B cell (primary cell): ENCODE measurements around the gene LHPP. TPM values are rescaled to one million over a fixed set of nuclear protein-coding genes. Genes with fewer than 3 reads are reported as not detected.

Source experiments
- ATAC-seq: fragments of 200-7000 bp; cut with Tn5 transposase; one replicate; pipeline ENCODE4 v1.10.0; 2021; ENCODE audit warnings: low read depth, mild to moderate bottlenecking, moderate number of reproducible peaks, moderate library complexity
- CTCF ChIA-PET: fragments of 350-600 bp; sonication (Branson Sonifier 250); formaldehyde crosslinking; loops from one replicate; lab custom pipeline; 2021; ENCODE audit warnings: antibody characterized with exemption, inconsistent platforms; lab: Charles Lee
- POLR2A ChIA-PET: fragments of 350-600 bp; sonication (Branson Sonifier 250); formaldehyde crosslinking; loops from one replicate; lab custom pipeline; 2021; ENCODE audit warnings: antibody characterized with exemption; lab: Charles Lee
- DNase-seq: peaks from one replicate; pipeline ENCODE4 v3.0.0; 2013
- H2AFZ ChIP-seq: 2 replicates; pipeline ENCODE4 v1.6.1; 2012; ENCODE audit warnings: mild to moderate bottlenecking, low read depth, low read length; ENCODE audit not compliant: insufficient read depth, poor library complexity, severe bottlenecking
- H3K27ac ChIP-seq, 2 donors: 1 replicate in 1 of 2; 2 replicates in 1 of 2; pipeline ENCODE4 v1.5.1; 2012 to 2013; ENCODE audit warnings: low read length in 2 of 2, mild to moderate bottlenecking in 2 of 2, moderate library complexity in 1 of 2
- H3K27me3 ChIP-seq, 4 experiments: fragments of 200-600 bp in 1 of 4; sonication (generic) in 1 of 4; replicated peaks in 1 of 4; 1 replicate in 2 of 4; 2 replicates in 2 of 4; pipeline versions ENCODE4 v1.6.1 to v1.7.0; 2013 to 2016; ENCODE audit warnings: low read length in 3 of 4, mild to moderate bottlenecking in 2 of 4, mixed read lengths in 1 of 4, moderate library complexity in 1 of 4; ENCODE audit not compliant: insufficient read depth in 4 of 4, control insufficient read depth in 3 of 4; ENCODE audit errors: control extremely low read depth in 1 of 4
- H3K36me3 ChIP-seq, 2 experiments: replicated peaks in 1 of 2; 1 replicate in 1 of 2; 2 replicates in 1 of 2; pipeline versions ENCODE4 v1.6.1 to v1.7.1; 2013; ENCODE audit warnings: low read length in 1 of 2; ENCODE audit not compliant: insufficient read depth in 2 of 2, control insufficient read depth in 1 of 2; ENCODE audit errors: control extremely low read depth in 1 of 2, extremely low read depth in 1 of 2
- H3K4me1 ChIP-seq, 2 donors: fragments of 200-600 bp in 1 of 2; sonication (generic) in 1 of 2; 1 replicate in 1 of 2; 2 replicates in 1 of 2; pipeline versions ENCODE4 v1.5.1 to v1.6.1; 2013 to 2017; ENCODE audit warnings: low read length in 2 of 2; ENCODE audit not compliant: control insufficient read depth in 2 of 2, insufficient read depth in 2 of 2
- H3K4me2 ChIP-seq: replicated peaks from 2 replicates; pipeline ENCODE3; 2012; ENCODE audit warnings: mild to moderate bottlenecking, low read depth, low read length; ENCODE audit not compliant: poor library complexity, severe bottlenecking
- H3K4me3 ChIP-seq, 5 experiments: fragments of 200-600 bp in 1 of 5; sonication (generic) in 1 of 5; 1 replicate in 3 of 5; 2 replicates in 2 of 5; pipeline versions ENCODE4 v1.5.1 to v1.7.0; 2011 to 2016; ENCODE audit warnings: low read length in 4 of 5, mild to moderate bottlenecking in 4 of 5, low read depth in 2 of 5, control low read depth in 1 of 5, moderate library complexity in 1 of 5; ENCODE audit not compliant: insufficient read depth in 1 of 5; ENCODE audit errors: control extremely low read depth in 1 of 5, extremely low read depth in 1 of 5
- H3K79me2 ChIP-seq: fragments of 200-600 bp; sonication (generic); one replicate; pipeline ENCODE4 v1.6.0; 2016; ENCODE audit warnings: low read length; ENCODE audit not compliant: control insufficient read depth, insufficient read depth
- H3K9ac ChIP-seq: fragments of 200-600 bp; sonication (generic); 2 replicates; pipeline ENCODE4 v1.6.1; 2017; ENCODE audit warnings: mild to moderate bottlenecking, low read length, moderate library complexity
- H3K9me3 ChIP-seq, 3 donors: one replicate each; pipeline versions ENCODE4 v1.6.1 to v1.7.1; 2013; ENCODE audit warnings: low read length in 2 of 3; ENCODE audit not compliant: control insufficient read depth in 2 of 3, insufficient read depth in 1 of 3; ENCODE audit errors: control extremely low read depth in 1 of 3
- H4K20me1 ChIP-seq: 2 replicates; pipeline ENCODE4 v1.6.0; 2012; ENCODE audit warnings: mild to moderate bottlenecking, low read length; ENCODE audit not compliant: insufficient read depth, control insufficient read depth, poor library complexity, severe bottlenecking
- H3K27ac Mint-ChIP-seq: one replicate; pipeline ENCODE4 v1.8.0; 2021; ENCODE audit warnings: mixed read lengths
- H3K27me3 Mint-ChIP-seq: one replicate; pipeline ENCODE4 v1.8.0; 2021; ENCODE audit warnings: mixed read lengths
- H3K4me1 Mint-ChIP-seq: one replicate; pipeline ENCODE4 v1.8.0; 2021; ENCODE audit warnings: mixed read lengths
- H3K4me3 Mint-ChIP-seq: one replicate; pipeline ENCODE4 v1.8.0; 2021; ENCODE audit warnings: mixed read lengths
- H3K9me3 Mint-ChIP-seq: one replicate; pipeline ENCODE4 v1.8.0; 2022; ENCODE audit warnings: mixed read lengths; ENCODE audit not compliant: insufficient read depth
- EZH2 ChIP-seq: IDR thresholded peaks from 2 replicates; pipeline ENCODE4 v1.6.1; 2012; ENCODE audit warnings: borderline replicate concordance, low read depth, mild to moderate bottlenecking, moderate library complexity, low read length; ENCODE audit not compliant: insufficient read depth, poor library complexity, severe bottlenecking
- WGBS: methylation state at CpG from one replicate; pipeline ENCODE4 v1.1.5; 2013; ENCODE audit warnings: missing lambda C conversion rate; ENCODE audit not compliant: insufficient coverage; 5-methylcytosine and 5-hydroxymethylcytosine counted together
- intact Hi-C: fragments of 100-400 bp; cut with micrococcal nuclease; formaldehyde crosslinking; loops from one replicate; pipeline ENCODE4 v1.10.0; 2022
- polyA plus RNA-seq: library from polyadenylated mRNA; depleted of rRNA; stranded (reverse); fragments of >200 nt; gene quantifications from 2 replicates; pipeline ENCODE4 v1.2.3, GENCODE V29; 2012
- total RNA-seq, 2 donors: library from RNA; stranded (reverse); fragments of 120-200 nt in 1 of 2; gene quantifications; 1 replicate in 1 of 2; 2 replicates in 1 of 2; pipeline versions ENCODE4 v1.2.3 to v1.2.4, GENCODE V29; 2013 to 2022
- TF ChIP-seq, protein P1 (sequence below): fragments of 200-600 bp; IDR thresholded peaks from one replicate; pipeline ENCODE4 v1.8.0; 2022; ENCODE audit warnings: antibody characterized with exemption, mild to moderate bottlenecking

LHPP gene
- total and polyA plus RNA-seq, 2 donors (not counting 1 experiment from before 2014, with no cell fraction given) = 60.2 to 83.5 TPM

DNA sequence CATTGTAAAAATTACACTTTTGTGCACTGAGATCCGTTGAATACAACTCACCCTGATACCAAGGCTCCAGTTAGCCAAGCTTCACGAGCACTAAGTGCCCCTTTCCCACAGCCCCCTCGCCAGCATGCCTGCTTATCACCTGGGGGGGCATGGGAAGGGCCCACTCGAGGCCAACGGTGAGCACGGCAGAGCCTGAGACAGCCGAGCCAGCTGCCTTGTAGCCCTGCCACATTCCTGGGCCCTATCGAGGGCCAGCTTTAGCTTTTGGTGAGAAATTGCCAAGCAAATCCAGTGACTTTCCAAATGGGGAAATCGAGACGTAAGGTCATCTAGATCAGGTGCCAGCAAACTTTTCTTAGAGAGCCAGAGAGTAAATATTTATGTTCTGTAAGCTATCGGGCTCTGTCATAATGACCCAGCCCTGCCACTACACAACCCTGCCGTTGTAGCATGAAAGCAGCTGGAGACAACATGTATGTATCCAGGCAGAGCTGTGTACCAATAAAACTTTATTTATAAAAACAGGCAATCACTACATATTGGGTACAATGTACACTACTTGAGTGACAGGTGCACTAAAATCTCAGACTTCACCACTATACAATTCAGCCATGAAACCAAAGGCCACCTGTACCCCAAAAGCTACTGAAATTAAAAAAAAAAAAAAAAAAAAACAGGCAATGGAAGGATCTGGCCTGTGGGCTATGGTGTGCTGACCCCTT is 198.9 kb downstream of the LHPP start:
- Histone ChIP-seq H3K4me1 (peaks cover 51 to 61% of the 10 kb centered on the region in 2 donors), H3K27me3 (no peaks in the 10 kb centered on the region), H3K9me3 (no peaks in the 10 kb centered on the region), H3K4me3 (no peak overlapping the region), H4K20me1 (peaks cover 87% of the 10 kb centered on the region), H3K79me2 (peaks cover 96% of the 10 kb centered on the region), H3K9ac (no peak overlapping the region), H3K27ac (peak overlapping the region in 1 of 2 donors; percentile 65), H3K36me3 (peaks cover 4 to 78% of the 10 kb centered on the region in 2 experiments), H3K4me2 (no peak overlapping the region), H2AFZ (no peak overlapping the region)
- intact Hi-C loops = no loop called here
- TF ChIP-seq, protein P1, sequence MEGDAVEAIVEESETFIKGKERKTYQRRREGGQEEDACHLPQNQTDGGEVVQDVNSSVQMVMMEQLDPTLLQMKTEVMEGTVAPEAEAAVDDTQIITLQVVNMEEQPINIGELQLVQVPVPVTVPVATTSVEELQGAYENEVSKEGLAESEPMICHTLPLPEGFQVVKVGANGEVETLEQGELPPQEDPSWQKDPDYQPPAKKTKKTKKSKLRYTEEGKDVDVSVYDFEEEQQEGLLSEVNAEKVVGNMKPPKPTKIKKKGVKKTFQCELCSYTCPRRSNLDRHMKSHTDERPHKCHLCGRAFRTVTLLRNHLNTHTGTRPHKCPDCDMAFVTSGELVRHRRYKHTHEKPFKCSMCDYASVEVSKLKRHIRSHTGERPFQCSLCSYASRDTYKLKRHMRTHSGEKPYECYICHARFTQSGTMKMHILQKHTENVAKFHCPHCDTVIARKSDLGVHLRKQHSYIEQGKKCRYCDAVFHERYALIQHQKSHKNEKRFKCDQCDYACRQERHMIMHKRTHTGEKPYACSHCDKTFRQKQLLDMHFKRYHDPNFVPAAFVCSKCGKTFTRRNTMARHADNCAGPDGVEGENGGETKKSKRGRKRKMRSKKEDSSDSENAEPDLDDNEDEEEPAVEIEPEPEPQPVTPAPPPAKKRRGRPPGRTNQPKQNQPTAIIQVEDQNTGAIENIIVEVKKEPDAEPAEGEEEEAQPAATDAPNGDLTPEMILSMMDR = no peak
- TF ChIP-seq EZH2 = no peak
- peaks cover 74% of the 10 kb centered on the region for H3K4me1 Mint-ChIP-seq
- ChIA-PET CTCF (interaction anchor here (0.8 to 4.5 kb wide), 9 partner anchors 10 to 127 kb away, joined by 3 to 27 read pairs (median 7); no protein-coding TSS in a partner anchor), POLR2A (interaction anchor here (1.1 kb wide), 1 partner anchor 18 kb away, joined by 3 read pairs; no protein-coding TSS in a partner anchor)
- ATAC-seq (no peak), DNase-seq (no peak)
- H3K27ac Mint-ChIP-seq = peak overlapping the region; percentile 87
- H3K27me3 Mint-ChIP-seq = no peaks in the 10 kb centered on the region
- H3K9me3 Mint-ChIP-seq = no peaks in the 10 kb centered on the region
- WGBS = over 99% methylated on average over 8 of the region's 12 CpGs
- no peak overlapping the region for H3K4me3 Mint-ChIP-seq

DNA sequence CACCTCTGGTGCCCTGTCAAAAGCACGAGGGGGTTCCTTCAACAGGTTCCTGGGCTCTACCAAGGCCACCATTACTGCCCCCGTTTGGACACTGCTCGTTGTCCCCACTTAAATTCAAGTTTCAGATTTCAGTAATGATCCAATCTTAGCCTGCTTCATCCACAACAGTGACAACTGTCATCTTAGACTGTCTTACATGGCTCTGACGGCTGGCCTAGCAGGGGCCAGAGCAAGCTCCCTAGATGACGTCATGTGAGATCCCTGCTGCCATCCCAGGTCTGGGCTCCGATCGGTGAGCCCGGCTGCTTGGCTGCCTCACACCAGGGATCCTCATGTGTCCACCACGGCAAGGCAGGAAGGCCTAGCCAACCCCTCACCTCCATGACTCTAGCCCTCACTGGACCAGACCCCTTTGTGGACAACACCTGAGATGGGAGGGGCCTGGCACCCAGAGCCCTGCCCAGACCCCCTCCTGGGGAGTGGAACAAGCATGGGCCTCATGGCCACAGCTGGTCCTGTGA is 200.1 kb downstream of the LHPP start:
- DNase-seq (no peak), ATAC-seq (no peak)
- Mint-ChIP-seq H3K4me1 (peaks cover 64% of the 10 kb centered on the region), H3K27me3 (no peaks in the 10 kb centered on the region), H3K27ac (peak overlapping the region; percentile 39), H3K9me3 (no peaks in the 10 kb centered on the region), H3K4me3 (no peak overlapping the region)
- ChIA-PET CTCF (interaction anchor here (1.0 to 4.5 kb wide), 3 partner anchors 34 to 128 kb away, joined by 3 to 27 read pairs (median 3); no protein-coding TSS in a partner anchor), POLR2A (interaction anchor here (0.5 kb wide), 2 partner anchors 9 to 74 kb away, joined by 3 to 10 read pairs; no protein-coding TSS in a partner anchor)
- 97% methylated on average over 9 of the region's 9 CpGs for WGBS
- Histone ChIP-seq H3K27ac (peak overlapping the region in 1 of 2 donors; percentile 65), H3K27me3 (no peaks in the 10 kb centered on the region), H3K79me2 (peaks cover 97% of the 10 kb centered on the region), H3K9me3 (no peaks in the 10 kb centered on the region), H3K4me2 (no peak overlapping the region), H4K20me1 (peaks cover 94% of the 10 kb centered on the region), H2AFZ (no peak overlapping the region), H3K4me3 (no peak overlapping the region), H3K4me1 (peaks cover 44 to 54% of the 10 kb centered on the region in 2 donors), H3K9ac (no peak overlapping the region), H3K36me3 (peaks cover 3 to 78% of the 10 kb centered on the region in 2 experiments)
- intact Hi-C loops = no loop called here
- TF ChIP-seq, protein P1 = no peak
- no peak for TF ChIP-seq EZH2
